SH-SY5Y (cell line): ENCODE measurements around the gene ARL2.

Source experiments
- GATA2 ChIP-seq: IDR thresholded peaks from 2 replicates; pipeline ENCODE4 v1.6.1; 2011; ENCODE audit warnings: mild to moderate bottlenecking, low read depth, low read length
- GATA3 ChIP-seq: IDR thresholded peaks from 2 replicates; pipeline ENCODE4 v1.6.1; 2011; ENCODE audit warnings: low read depth, mild to moderate bottlenecking, low read length, moderate library complexity

- TF ChIP-seq GATA3 (no peak), GATA2 (no peak)
Measured at GRCh38 chr11:65008016-65008415, 5.9 kb upstream of the ARL2 start.
